ENCODE data around the gene SORCS2. TPM values are rescaled to one million over a fixed set of nuclear protein-coding genes. Genes with fewer than 3 reads are reported as not detected.
A peak's percentile ranks its signal among the peaks of the same experiment; 100 is the strongest.

The SORCS2 gene
- total and polyA plus RNA-seq, 7 donors: 0.18 to 1.5 (median 0.36) TPM

GRCh38 chr4:7765666-7766065, 573.3 kb downstream of the SORCS2 start:
- 87 to 90% (median 87%) methylated on average over 12 of the region's 12 CpGs for whole genome bisulfite sequencing, 3 donors
- Histone ChIP-seq H3K27me3 (ENCODE audit: insufficient read depth in 3 of 3, low read length in 2 of 3) (no peaks in the 10 kb centered on the region), H3K9me3 (no peaks in the 10 kb centered on the region), H3K27ac (no peak overlapping the region), H3K36me3 (ENCODE audit: insufficient read depth in 1 of 2, low read depth in 1 of 2) (peaks cover 0 to 39% of the 10 kb centered on the region in 2 donors), H3K4me3 (no peak overlapping the region), H3K4me1 (no peaks in the 10 kb centered on the region)
- intact Hi-C loops (cut with DNase I): no loop called here
- TF ChIP-seq CTCF (IDR thresholded peaks at IDR 0.05): no peak
- ATAC-seq (no peak), DNase-seq (peak in 1 of 2 donors; percentile 14)

GRCh38 chr4:7766086-7766485, 573.7 kb downstream of the SORCS2 start:
- peak in 1 of 2 donors; percentile 22 for DNase-seq
- no peaks in the 10 kb centered on the region for H3K27me3 ChIP-seq (ENCODE audit: insufficient read depth in 3 of 3, low read length in 2 of 3)
- TF ChIP-seq CTCF (IDR thresholded peaks at IDR 0.05): no peak
- no peaks in the 10 kb centered on the region for H3K9me3 ChIP-seq
- H3K4me1 ChIP-seq: no peaks in the 10 kb centered on the region
- peaks cover 0 to 39% of the 10 kb centered on the region in 2 donors for H3K36me3 ChIP-seq (ENCODE audit: insufficient read depth in 1 of 2, low read depth in 1 of 2)
- 89 to 91% (median 89%) methylated on average over 11 of the region's 11 CpGs for WGBS, 3 donors
- intact Hi-C loops (cut with DNase I): no loop called here
- no peak overlapping the region for H3K27ac ChIP-seq
- H3K4me3 ChIP-seq: no peak overlapping the region
- no peak for ATAC-seq

- peaks cover 0 to 40% of the 10 kb centered on the region in 2 donors for H3K36me3 ChIP-seq (ENCODE audit: insufficient read depth in 1 of 2, low read depth in 1 of 2)
- no peaks in the 10 kb centered on the region for H3K27me3 ChIP-seq (ENCODE audit: insufficient read depth in 3 of 3, low read length in 2 of 3)
- WGBS, 3 donors: 85 to 91% (median 88%) methylated on average over 23 of the region's 23 CpGs
- ATAC-seq (no peak), DNase-seq (no peak)
- H3K4me1 ChIP-seq: no peaks in the 10 kb centered on the region
- H3K27ac ChIP-seq: no peak overlapping the region
- H3K4me3 ChIP-seq: no peak overlapping the region
- intact Hi-C loops (cut with DNase I): no loop called here
- H3K9me3 ChIP-seq: no peaks in the 10 kb centered on the region
- TF ChIP-seq CTCF (IDR thresholded peaks at IDR 0.05): no peak
These were observed 574.5 kb downstream of the SORCS2 start for GRCh38 chr4:7766661-7767345.

- Histone ChIP-seq H3K4me1 (no peaks in the 10 kb centered on the region), H3K9me3 (no peaks in the 10 kb centered on the region), H3K27ac (no peak overlapping the region), H3K36me3 (ENCODE audit: insufficient read depth in 1 of 2, low read depth in 1 of 2) (peaks cover 0 to 46% of the 10 kb centered on the region in 2 donors), H3K4me3 (no peak overlapping the region), H3K27me3 (ENCODE audit: insufficient read depth in 3 of 3, low read length in 2 of 3) (no peaks in the 10 kb centered on the region)
- intact Hi-C loops (cut with DNase I): no loop called here
- no peak for ATAC-seq
- DNase-seq: no peak
- WGBS, 3 donors: 74 to 90% (median 87%) methylated on average over 9 of the region's 9 CpGs
- no peak for TF ChIP-seq CTCF (IDR thresholded peaks at IDR 0.05)
These were observed 575.2 kb downstream of the SORCS2 start for GRCh38 chr4:7767526-7767925.

- no peak overlapping the region for H3K27ac ChIP-seq
- no peak for DNase-seq
- intact Hi-C loops (cut with DNase I): no loop called here
- no peak for TF ChIP-seq CTCF (IDR thresholded peaks at IDR 0.05)
- no peak overlapping the region for H3K4me3 ChIP-seq
- peaks cover 0 to 46% of the 10 kb centered on the region in 2 donors for H3K36me3 ChIP-seq (ENCODE audit: insufficient read depth in 1 of 2, low read depth in 1 of 2)
- no peaks in the 10 kb centered on the region for H3K9me3 ChIP-seq
- no peaks in the 10 kb centered on the region for H3K27me3 ChIP-seq (ENCODE audit: insufficient read depth in 3 of 3, low read length in 2 of 3)
- H3K4me1 ChIP-seq: no peaks in the 10 kb centered on the region
- WGBS, 3 donors: 92 to 95% (median 94%) methylated on average over 13 of the region's 13 CpGs
- ATAC-seq: no peak
These were observed 575.6 kb downstream of the SORCS2 start for GRCh38 chr4:7767966-7768365.

Measured in psoas muscle (tissue), 8 donors.